Gastrocnemius medialis (tissue), 4 donors: ENCODE results near the gene GTPBP4. TPM values are rescaled to one million over a fixed set of nuclear protein-coding genes. Genes with fewer than 3 reads are reported as not detected.

Source experiments
- ATAC-seq, 2 donors: fragments of 150-250 bp; one replicate each; pipeline ENCODE4 v1.9.1; 2016
- DNase-seq, 2 donors: peaks; one replicate each; pipeline ENCODE4 v3.0.0-alpha.2; 2019
- H3K27ac ChIP-seq, 4 donors: fragments of 200-600 bp; sonication (generic); 1 replicate in 1 of 4; 2 replicates in 3 of 4; pipeline ENCODE4 v1.5.1; 2016 to 2018; ENCODE audit warnings: mild to moderate bottlenecking in 2 of 4, moderate library complexity in 1 of 4
- H3K27me3 ChIP-seq, 3 donors: fragments of 200-600 bp; sonication (generic) in 2 of 3; 1 replicate in 1 of 3; 2 replicates in 2 of 3; pipeline versions ENCODE4 v1.5.1 to v1.6.0; 2016 to 2019; ENCODE audit warnings: mild to moderate bottlenecking in 1 of 3, moderate library complexity in 1 of 3
- H3K36me3 ChIP-seq, 2 donors: fragments of 200-600 bp; sonication (generic) in 1 of 2; one replicate each; pipeline ENCODE4 v1.5.1; 2017 to 2018
- H3K4me1 ChIP-seq, 2 donors: fragments of 200-600 bp; sonication (generic) in 1 of 2; one replicate each; pipeline ENCODE4 v1.5.1; 2016 to 2017; ENCODE audit warnings: mild to moderate bottlenecking in 2 of 2
- H3K4me3 ChIP-seq, 4 donors: fragments of 200-600 bp; sonication (generic) in 3 of 4; 1 replicate in 1 of 4; 2 replicates in 3 of 4; pipeline ENCODE4 v1.5.1; 2016 to 2019; ENCODE audit warnings: mild to moderate bottlenecking in 2 of 4
- H3K9me3 ChIP-seq, 3 donors: fragments of 200-600 bp; sonication (generic) in 2 of 3; 1 replicate in 1 of 3; 2 replicates in 2 of 3; pipeline ENCODE4 v1.5.1; 2016 to 2019
- CTCF ChIP-seq, 5 experiments: fragments of 450-650 bp in 3 of 5; fragments of 200-600 bp in 2 of 5; sonication (generic) in 2 of 5; IDR thresholded peaks in 4 of 5; conservative IDR thresholded peaks in 1 of 5; 1 replicate in 4 of 5; 2 replicates in 1 of 5; pipeline ENCODE4 v1.5.1; 2016 to 2019; ENCODE audit warnings: antibody characterized with exemption in 5 of 5, mild to moderate bottlenecking in 3 of 5, moderate library complexity in 3 of 5
- POLR2A ChIP-seq, 2 donors: fragments of 450-650 bp; IDR thresholded peaks; one replicate each; pipeline ENCODE4 v1.6.1; 2017; ENCODE audit warnings: antibody characterized with exemption in 2 of 2, mild to moderate bottlenecking in 2 of 2, moderate library complexity in 2 of 2
- in situ Hi-C, 4 donors: fragments of 200-750 bp; cut with MboI; loops; one replicate each; pipeline versions ENCODE4 v1.15.0 to v1.8.0; 2017; ENCODE audit warnings: low sequenced_read_pairs in 4 of 4
- intact Hi-C: fragments of 100-400 bp; cut with DNase I; formaldehyde crosslinking; loops from one replicate; pipeline ENCODE4 v1.15.1; 2023; ENCODE audit warnings: low total_unique reads
- total RNA-seq, 4 donors: library from RNA; depleted of rRNA; stranded (reverse); fragments of >200 nt; gene quantifications; one replicate each; pipeline versions ENCODE4 v1.1.0 to v1.2.3, GENCODE V29; 2016

Gene GTPBP4
- 10 to 100 TPM; 34.7 to 51.5 (median 38.5) TPM for total RNA-seq

GRCh38 chr10:987870-988666 lies at the start of gene GTPBP4:
Gene GTPBP4 (plus strand): TSS chr10:988434. CDS start chr10:988480, 46 bp downstream.
- H3K27me3 ChIP-seq: no peaks in the 10 kb centered on the region
- peaks cover 22 to 33% of the 10 kb centered on the region in 2 donors for H3K4me1 ChIP-seq
- ATAC-seq (peak; percentile 97 to 98), DNase-seq (peak; percentile 98 to 99)
- H3K36me3 ChIP-seq: peaks cover 0 to 4% of the 10 kb centered on the region in 2 donors
- intact Hi-C loops: loop anchor here (1.0 kb wide), 2 partner anchors 57 to 68 kb away; partner anchors contain the start of genes LARP4B and WDR37
- TF ChIP-seq POLR2A (IDR thresholded peaks at IDR 0.05): peak; percentile 69 to 82
- no peak for TF ChIP-seq CTCF (IDR thresholded peaks at IDR 0.05 in 4 of 5, conservative IDR thresholded peaks at IDR 0.05 in 1 of 5)
- H3K4me3 ChIP-seq: peak within 1 kb of the TSS; percentile 80 to 100 (median 94)
- H3K9me3 ChIP-seq: no peaks in the 10 kb centered on the region
- in situ Hi-C loops: loop anchor here in 1 of 4 donors (10.0 kb wide), 1 partner anchor 53 kb away; the partner anchor contains the start of gene LARP4B
- peak within 1 kb of the TSS; percentile 92 to 97 (median 96) for H3K27ac ChIP-seq

GRCh38 chr10:938941-939678 lies 49.1 kb upstream of the GTPBP4 start:
- Histone ChIP-seq H3K9me3 (no peaks in the 10 kb centered on the region), H3K4me1 (no peaks in the 10 kb centered on the region), H3K27me3 (no peaks in the 10 kb centered on the region), H3K27ac (no peak overlapping the region), H3K4me3 (no peak overlapping the region), H3K36me3 (no peaks in the 10 kb centered on the region)
- DNase-seq (no peak), ATAC-seq (no peak)
- intact Hi-C loops (no loop called here), in situ Hi-C loops (loop anchor here in 1 of 4 donors (10.0 kb wide), 2 partner anchors 46 to 116 kb away; partner anchors contain the start of genes GTPBP4 and WDR37)
- TF ChIP-seq POLR2A (IDR thresholded peaks at IDR 0.05) (no peak), CTCF (IDR thresholded peaks at IDR 0.05 in 4 of 5, conservative IDR thresholded peaks at IDR 0.05 in 1 of 5) (no peak)

- intact Hi-C loops: no loop called here
Measured at GRCh38 chr10:943334-944033, 44.8 kb upstream of the GTPBP4 start.

More at GRCh38 chr10:943334-944033, 44.8 kb upstream of the GTPBP4 start:
- no peak for TF ChIP-seq POLR2A (IDR thresholded peaks at IDR 0.05)
- TF ChIP-seq CTCF (IDR thresholded peaks at IDR 0.05 in 4 of 5, conservative IDR thresholded peaks at IDR 0.05 in 1 of 5): no peak
- ATAC-seq: no peak
- in situ Hi-C loops: no loop called here
- Histone ChIP-seq H3K9me3 (no peaks in the 10 kb centered on the region), H3K4me3 (no peak overlapping the region), H3K27me3 (no peaks in the 10 kb centered on the region), H3K36me3 (no peaks in the 10 kb centered on the region), H3K4me1 (no peaks in the 10 kb centered on the region), H3K27ac (no peak overlapping the region)
- no peak for DNase-seq
